GM23338 (cell line): ENCODE results near the gene APH1B. TPM values are rescaled to one million over a fixed set of nuclear protein-coding genes. Genes with fewer than 3 reads are reported as not detected.

Experiments
- ATAC-seq: fragments of 200-7000 bp; cut with Tn5 transposase; 3 replicates; pipeline ENCODE4 v1.9.1; 2020
- DNase-seq: peaks from one replicate; pipeline ENCODE4 v3.0.0-alpha.2; 2015; ENCODE audit warnings: low spot score
- H2AFZ ChIP-seq: fragments of 200-600 bp; sonication (generic); 2 replicates; pipeline ENCODE4 v1.8.0; 2016; ENCODE audit warnings: antibody characterized with exemption, mild to moderate bottlenecking, moderate library complexity
- H3F3A ChIP-seq: fragments of 200-600 bp; sonication (generic); replicated peaks from 2 replicates; pipeline ENCODE4 v1.8.0; 2017; ENCODE audit warnings: antibody characterized with exemption, mixed run types, low read depth
- H3K27ac ChIP-seq: fragments of 200-600 bp; sonication (generic); 2 replicates; pipeline ENCODE4 v1.6.1; 2016; ENCODE audit warnings: low read depth
- H3K27me3 ChIP-seq: fragments of 200-600 bp; sonication (generic); 2 replicates; pipeline ENCODE4 v1.8.0; 2016; ENCODE audit warnings: mild to moderate bottlenecking, mixed run types, moderate library complexity; ENCODE audit not compliant: insufficient read depth
- H3K36me3 ChIP-seq: fragments of 200-600 bp; sonication (generic); 2 replicates; pipeline ENCODE4 v1.8.0; 2016; ENCODE audit warnings: mild to moderate bottlenecking; ENCODE audit not compliant: insufficient read depth
- H3K4me1 ChIP-seq: fragments of 200-600 bp; sonication (generic); 2 replicates; pipeline ENCODE4 v1.8.0; 2016; ENCODE audit warnings: mild to moderate bottlenecking, moderate library complexity; ENCODE audit not compliant: insufficient read depth
- H3K4me2 ChIP-seq: fragments of 200-600 bp; sonication (generic); 2 replicates; pipeline ENCODE4 v1.7.1; 2017; ENCODE audit warnings: mixed run types
- H3K4me3 ChIP-seq: fragments of 200-600 bp; sonication (generic); 2 replicates; pipeline ENCODE4 v1.6.1; 2016; ENCODE audit warnings: mixed run types
- H3K79me2 ChIP-seq: fragments of 200-600 bp; sonication (generic); replicated peaks from 2 replicates; pipeline ENCODE4 v1.8.0; 2017; ENCODE audit warnings: mild to moderate bottlenecking; ENCODE audit not compliant: insufficient read depth
- H3K9me2 ChIP-seq: fragments of 200-600 bp; sonication (generic); 2 replicates; pipeline ENCODE4 v1.8.0; 2017; ENCODE audit not compliant: insufficient read depth
- H4K20me1 ChIP-seq: fragments of 200-600 bp; sonication (generic); replicated peaks from 2 replicates; pipeline ENCODE4 v1.8.0; 2017; ENCODE audit warnings: mild to moderate bottlenecking; ENCODE audit not compliant: insufficient read depth
- H3K27ac Mint-ChIP-seq: 2 replicates; pipeline ENCODE4 v1.8.0; 2020; ENCODE audit warnings: inconsistent platforms, mild to moderate bottlenecking, moderate library complexity, mixed read lengths
- H3K27me3 Mint-ChIP-seq: 3 replicates; pipeline ENCODE4 v1.8.0; 2022; ENCODE audit warnings: low read depth, mild to moderate bottlenecking, moderate library complexity, mixed read lengths, inconsistent platforms; ENCODE audit not compliant: insufficient read depth, poor library complexity
- H3K36me3 Mint-ChIP-seq: 3 replicates; pipeline ENCODE4 v1.8.0; 2021; ENCODE audit warnings: low read depth, mild to moderate bottlenecking, inconsistent platforms, moderate library complexity, mixed read lengths
- H3K4me1 Mint-ChIP-seq: 3 replicates; pipeline ENCODE4 v1.8.0; 2020; ENCODE audit warnings: mild to moderate bottlenecking, inconsistent platforms, mixed read lengths
- H3K4me3 Mint-ChIP-seq: 3 replicates; pipeline ENCODE4 v1.8.0; 2021; ENCODE audit warnings: moderate library complexity, mild to moderate bottlenecking, inconsistent platforms, mixed read lengths
- H3K9me3 Mint-ChIP-seq: 3 replicates; pipeline ENCODE4 v1.8.0; 2020; ENCODE audit warnings: moderate library complexity, mild to moderate bottlenecking, inconsistent platforms, mixed read lengths
- ETS1 ChIP-seq: IDR thresholded peaks from 2 replicates; pipeline ENCODE4 v1.6.1; 2016; ENCODE audit warnings: antibody characterized with exemption
- EZH2 ChIP-seq: fragments of 200-600 bp; sonication (generic); IDR thresholded peaks from one replicate; pipeline ENCODE4 v1.8.0; 2017; ENCODE audit warnings: antibody characterized with exemption, mild to moderate bottlenecking, low read depth; ENCODE audit not compliant: unreplicated experiment
- EZH2phosphoT487 ChIP-seq: fragments of 200-600 bp; sonication (generic); IDR thresholded peaks from one replicate; pipeline ENCODE4 v1.8.1; 2018; ENCODE audit warnings: antibody characterized with exemption; ENCODE audit not compliant: unreplicated experiment
- POLR2AphosphoS5 ChIP-seq: IDR thresholded peaks from 2 replicates; pipeline ENCODE4 v1.6.1; 2016; ENCODE audit warnings: antibody characterized with exemption, low read depth
- STAT1 ChIP-seq: IDR thresholded peaks from one replicate; pipeline ENCODE4 v1.6.1; 2016; ENCODE audit warnings: antibody characterized with exemption; ENCODE audit not compliant: unreplicated experiment
- ZNF114 ChIP-seq: fragments of 250-450 bp; sonication (Bioruptor Pico); IDR thresholded peaks from 2 replicates; pipeline ENCODE4 v1.5.0; 2020; ENCODE audit warnings: mild to moderate bottlenecking, moderate library complexity
- ZNF462 ChIP-seq: fragments of 250-450 bp; sonication (Bioruptor Pico); IDR thresholded peaks from 2 replicates; pipeline ENCODE4 v1.5.0; 2020; ENCODE audit warnings: mild to moderate bottlenecking, moderate library complexity
- polyA plus RNA-seq: library from polyadenylated mRNA; unstranded; fragments of >200 nt; fragmentation: Nextera tagmentation; extraction: Ambion mirVana; gene quantifications from 2 replicates; pipeline ENCODE4 v1.2.1, GENCODE V29; 2016
- total RNA-seq: library from RNA; depleted of rRNA; stranded (reverse); fragments of >200 nt; shearing (Covaris generic); gene quantifications from 2 replicates; pipeline ENCODE4 v1.2.3, GENCODE V29; 2014

APH1B gene
- total and polyA plus RNA-seq, 2 experiments from 2014 or later, result 14.3 to 24.4 TPM

- no peak for TF ChIP-seq ZNF462 (CRISPR knock-in tag)
- no peak for TF ChIP-seq STAT1
- TF ChIP-seq EZH2phosphoT487, result no peak
Observed at GRCh38 chr15:63357731-63358130, 80.3 kb downstream of the APH1B start (continued).

GRCh38 chr15:63358241-63359029, 81.0 kb downstream of the APH1B start:
- Histone ChIP-seq H3K27me3 (no peaks in the 10 kb centered on the region), H3K4me2 (no peak overlapping the region), H3F3A (no peaks in the 10 kb centered on the region), H3K36me3 (no peaks in the 10 kb centered on the region), H4K20me1 (no peaks in the 10 kb centered on the region), H3K4me1 (peaks cover 16% of the 10 kb centered on the region), H3K9me2 (no peaks in the 10 kb centered on the region), H3K79me2 (no peaks in the 10 kb centered on the region), H3K27ac (no peak overlapping the region), H2AFZ (no peak overlapping the region), H3K4me3 (no peak overlapping the region)
- Mint-ChIP-seq H3K36me3 (no peaks in the 10 kb centered on the region), H3K4me3 (no peak overlapping the region), H3K4me1 (peaks cover 24% of the 10 kb centered on the region), H3K9me3 (peaks cover 3% of the 10 kb centered on the region; the same call in 1 of the 3 replicates), H3K27me3 (peaks cover 2% of the 10 kb centered on the region), H3K27ac (no peak overlapping the region)
- DNase-seq (no peak), ATAC-seq (no peak)
- TF ChIP-seq EZH2phosphoT487 (no peak), ZNF462 (CRISPR knock-in tag) (no peak), ZNF114 (CRISPR knock-in tag) (no peak), EZH2 (no peak), POLR2AphosphoS5 (no peak), ETS1 (no peak)
